Neural crest cell (in vitro differentiated cells): ENCODE results near the gene SMARCA2. TPM values are rescaled to one million over a fixed set of nuclear protein-coding genes. Genes with fewer than 3 reads are reported as not detected.

Experiments
- DNase-seq: peaks from one replicate; pipeline ENCODE4 v3.0.0; 2021; ENCODE audit warnings: low read depth, mixed read lengths, low spot score
- H3K27ac Mint-ChIP-seq: one replicate; pipeline ENCODE4 v1.8.0; 2021; ENCODE audit warnings: mild to moderate bottlenecking, mixed read lengths; ENCODE audit not compliant: unreplicated experiment
- H3K27me3 Mint-ChIP-seq: 2 replicates; pipeline ENCODE4 v1.8.0; 2021; ENCODE audit warnings: low read depth, mild to moderate bottlenecking, mixed read lengths
- H3K36me3 Mint-ChIP-seq: 2 replicates; pipeline ENCODE4 v1.8.0; 2021; ENCODE audit warnings: low read depth, mild to moderate bottlenecking, mixed read lengths
- H3K4me1 Mint-ChIP-seq: 2 replicates; pipeline ENCODE4 v1.8.0; 2021; ENCODE audit warnings: mixed read lengths
- H3K4me3 Mint-ChIP-seq: one replicate; pipeline ENCODE4 v1.8.0; 2021; ENCODE audit warnings: mild to moderate bottlenecking, mixed read lengths
- H3K9me3 Mint-ChIP-seq: 2 replicates; pipeline ENCODE4 v1.8.0; 2021; ENCODE audit warnings: mixed read lengths
- total RNA-seq: library from RNA; stranded (reverse); gene quantifications from 2 replicates; pipeline ENCODE4 v1.2.1, GENCODE V29; 2021
- TF ChIP-seq, protein P1 (sequence below): fragments of 200-600 bp; sonication (generic); conservative IDR thresholded peaks from 2 replicates; pipeline ENCODE4 v1.5.0; 2021; ENCODE audit warnings: antibody characterized with exemption, mild to moderate bottlenecking

SMARCA2 gene
- total RNA-seq, 1 donor from 2014 or later: 19.4 TPM

DNA sequence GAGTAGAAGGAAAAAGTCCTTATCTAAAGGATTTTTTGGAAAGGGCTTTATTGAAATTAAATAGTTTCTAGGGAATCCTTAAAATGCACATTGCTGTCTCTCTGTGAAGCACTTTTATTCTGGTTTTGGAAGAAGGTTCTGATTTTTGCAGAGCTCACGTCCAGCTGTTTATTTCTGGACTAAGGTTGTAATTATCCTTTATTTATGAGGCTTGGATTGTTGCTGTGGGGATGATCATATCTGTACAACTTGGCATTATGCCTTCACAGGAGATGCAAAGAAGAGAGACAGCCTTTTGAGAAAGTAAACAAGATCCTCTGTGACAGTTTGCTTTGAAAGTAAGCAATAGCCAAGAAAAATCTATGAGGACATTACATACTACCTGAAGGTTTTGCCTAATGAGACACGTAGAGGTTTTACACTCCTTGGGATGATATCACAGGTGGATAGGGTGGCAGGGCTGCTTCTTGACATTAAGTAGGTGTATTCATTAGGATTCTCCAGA is 14.6 kb downstream of the SMARCA2 start:
- Mint-ChIP-seq H3K27me3 (no peaks in the 10 kb centered on the region), H3K4me1 (peaks cover 4% of the 10 kb centered on the region), H3K9me3 (peaks cover 3% of the 10 kb centered on the region), H3K36me3 (no peaks in the 10 kb centered on the region), H3K27ac (no peak overlapping the region), H3K4me3 (no peak overlapping the region)
- DNase-seq: no peak
- TF ChIP-seq, protein P1, sequence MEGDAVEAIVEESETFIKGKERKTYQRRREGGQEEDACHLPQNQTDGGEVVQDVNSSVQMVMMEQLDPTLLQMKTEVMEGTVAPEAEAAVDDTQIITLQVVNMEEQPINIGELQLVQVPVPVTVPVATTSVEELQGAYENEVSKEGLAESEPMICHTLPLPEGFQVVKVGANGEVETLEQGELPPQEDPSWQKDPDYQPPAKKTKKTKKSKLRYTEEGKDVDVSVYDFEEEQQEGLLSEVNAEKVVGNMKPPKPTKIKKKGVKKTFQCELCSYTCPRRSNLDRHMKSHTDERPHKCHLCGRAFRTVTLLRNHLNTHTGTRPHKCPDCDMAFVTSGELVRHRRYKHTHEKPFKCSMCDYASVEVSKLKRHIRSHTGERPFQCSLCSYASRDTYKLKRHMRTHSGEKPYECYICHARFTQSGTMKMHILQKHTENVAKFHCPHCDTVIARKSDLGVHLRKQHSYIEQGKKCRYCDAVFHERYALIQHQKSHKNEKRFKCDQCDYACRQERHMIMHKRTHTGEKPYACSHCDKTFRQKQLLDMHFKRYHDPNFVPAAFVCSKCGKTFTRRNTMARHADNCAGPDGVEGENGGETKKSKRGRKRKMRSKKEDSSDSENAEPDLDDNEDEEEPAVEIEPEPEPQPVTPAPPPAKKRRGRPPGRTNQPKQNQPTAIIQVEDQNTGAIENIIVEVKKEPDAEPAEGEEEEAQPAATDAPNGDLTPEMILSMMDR: no peak

DNA sequence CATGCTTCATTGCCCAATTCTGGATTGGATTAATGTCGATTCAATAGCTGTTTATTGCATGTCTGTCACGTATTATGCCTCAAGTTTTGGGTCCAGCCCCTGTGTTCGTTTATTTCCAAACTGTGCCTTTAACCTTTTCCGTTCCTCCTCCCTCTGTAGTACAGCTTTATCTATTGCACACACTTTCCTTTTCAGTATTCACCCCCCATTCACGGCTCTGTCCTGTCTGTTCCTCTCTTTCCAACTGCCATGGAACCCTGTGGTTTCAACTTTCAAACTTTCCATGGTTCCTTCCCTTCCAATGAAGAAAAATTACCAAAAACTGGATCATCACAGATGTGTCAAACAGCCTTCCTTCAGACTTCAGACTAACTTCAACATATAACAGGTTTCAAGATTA is 17.1 kb downstream of the SMARCA2 start:
- Mint-ChIP-seq H3K27me3 (no peaks in the 10 kb centered on the region), H3K36me3 (no peaks in the 10 kb centered on the region), H3K4me3 (no peak overlapping the region), H3K27ac (no peak overlapping the region), H3K9me3 (peaks cover 3% of the 10 kb centered on the region), H3K4me1 (no peaks in the 10 kb centered on the region)
- TF ChIP-seq, protein P1: no peak
- no peak for DNase-seq

DNA sequence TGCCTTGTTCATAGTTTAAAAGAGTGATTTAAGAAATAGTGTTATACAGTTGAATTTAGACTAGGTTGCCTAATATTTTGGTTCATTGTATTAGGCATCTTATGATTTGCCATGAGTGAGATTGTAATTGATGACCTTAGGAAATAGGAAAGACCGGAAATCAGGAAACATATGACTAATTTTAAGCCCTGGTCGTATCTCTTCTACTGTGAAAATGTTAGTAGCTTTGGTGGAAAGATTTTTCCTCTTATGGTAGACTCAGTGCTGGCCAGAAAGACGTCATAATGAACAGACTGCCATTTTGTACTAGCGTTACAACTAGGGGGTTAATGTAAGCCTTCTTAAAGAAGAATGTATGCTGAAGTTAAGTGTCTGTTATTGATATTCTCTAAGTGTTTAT is 21.7 kb downstream of the SMARCA2 start:
- no peak for DNase-seq
- Mint-ChIP-seq H3K27ac (no peak overlapping the region), H3K4me1 (no peaks in the 10 kb centered on the region), H3K9me3 (no peaks in the 10 kb centered on the region), H3K27me3 (no peaks in the 10 kb centered on the region), H3K4me3 (no peak overlapping the region), H3K36me3 (no peaks in the 10 kb centered on the region)
- TF ChIP-seq, protein P1: no peak

DNA sequence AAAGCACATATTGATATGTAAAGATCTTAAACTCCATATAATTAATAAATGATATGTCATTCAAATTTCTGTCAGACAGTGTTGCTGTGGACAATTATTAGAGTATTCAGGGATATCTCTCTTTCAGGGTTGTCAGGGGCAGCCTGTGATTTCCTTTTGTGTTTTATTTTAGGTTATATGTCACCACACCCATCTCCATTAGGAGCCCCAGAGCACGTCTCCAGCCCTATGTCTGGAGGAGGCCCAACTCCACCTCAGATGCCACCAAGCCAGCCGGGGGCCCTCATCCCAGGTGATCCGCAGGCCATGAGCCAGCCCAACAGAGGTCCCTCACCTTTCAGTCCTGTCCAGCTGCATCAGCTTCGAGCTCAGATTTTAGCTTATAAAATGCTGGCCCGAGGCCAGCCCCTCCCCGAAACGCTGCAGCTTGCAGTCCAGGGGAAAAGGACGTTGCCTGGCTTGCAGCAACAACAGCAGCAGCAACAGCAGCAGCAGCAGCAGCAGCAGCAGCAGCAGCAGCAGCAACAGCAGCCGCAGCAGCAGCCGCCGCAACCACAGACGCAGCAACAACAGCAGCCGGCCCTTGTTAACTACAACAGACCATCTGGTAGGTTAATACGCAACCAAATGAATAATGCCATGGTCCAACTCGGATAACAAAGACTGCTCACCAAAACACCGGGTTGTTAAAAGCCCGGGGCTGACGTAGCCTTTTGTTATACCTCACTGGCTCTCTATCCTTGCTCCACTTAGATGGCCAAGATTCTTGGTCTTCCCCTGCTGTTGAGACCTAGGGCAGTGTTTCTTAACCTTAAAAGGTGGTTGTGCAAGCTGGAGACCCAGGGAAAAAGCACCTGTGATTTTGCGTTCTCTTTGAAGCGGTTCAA is 24.4 kb downstream of the SMARCA2 start:
- no peak for DNase-seq
- Mint-ChIP-seq H3K27me3 (peaks cover 16% of the 10 kb centered on the region), H3K4me3 (no peak overlapping the region), H3K36me3 (no peaks in the 10 kb centered on the region), H3K4me1 (no peaks in the 10 kb centered on the region), H3K27ac (no peak overlapping the region), H3K9me3 (no peaks in the 10 kb centered on the region)
- TF ChIP-seq, protein P1: no peak

DNA sequence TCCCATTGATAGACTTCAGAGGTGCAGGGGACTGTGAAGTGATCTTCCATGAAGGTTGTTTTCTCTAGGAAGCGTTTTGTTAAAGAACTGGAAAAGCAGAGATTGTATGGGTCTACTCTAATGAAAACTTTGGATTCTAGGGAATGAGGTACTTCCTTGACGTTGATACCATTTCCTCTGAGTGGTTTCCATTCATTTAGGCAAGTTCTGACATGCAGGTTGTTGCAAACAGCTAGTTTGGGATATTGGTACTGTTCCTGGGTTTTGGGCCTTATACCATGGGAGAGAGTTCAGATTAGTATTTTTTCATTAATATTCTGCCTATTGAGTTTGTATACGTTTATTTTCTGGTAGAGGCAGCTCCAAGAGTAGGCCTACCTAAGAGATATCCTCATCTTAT is 25.7 kb downstream of the SMARCA2 start:
- peaks cover 29% of the 10 kb centered on the region for H3K27me3 Mint-ChIP-seq
- H3K36me3 Mint-ChIP-seq: no peaks in the 10 kb centered on the region
- no peak overlapping the region for H3K27ac Mint-ChIP-seq
- DNase-seq: no peak
- no peaks in the 10 kb centered on the region for H3K4me1 Mint-ChIP-seq
- no peak overlapping the region for H3K4me3 Mint-ChIP-seq
- H3K9me3 Mint-ChIP-seq: no peaks in the 10 kb centered on the region
- TF ChIP-seq, protein P1: no peak
